Measurements from ENCODE around the gene SELENOV. TPM values are rescaled to one million over a fixed set of nuclear protein-coding genes. Genes with fewer than 3 reads are reported as not detected.

SELENOV gene
- total and polyA plus RNA-seq, 2 donors from 2014 or later, result not detected

- H3K9me3 ChIP-seq (ENCODE audit: control insufficient read depth in 2 of 3, insufficient read depth in 1 of 3, low read length in 3 of 3), result no peaks in the 10 kb centered on the region
- no peak for FAIRE-seq
- TF ChIP-seq, protein P1, sequence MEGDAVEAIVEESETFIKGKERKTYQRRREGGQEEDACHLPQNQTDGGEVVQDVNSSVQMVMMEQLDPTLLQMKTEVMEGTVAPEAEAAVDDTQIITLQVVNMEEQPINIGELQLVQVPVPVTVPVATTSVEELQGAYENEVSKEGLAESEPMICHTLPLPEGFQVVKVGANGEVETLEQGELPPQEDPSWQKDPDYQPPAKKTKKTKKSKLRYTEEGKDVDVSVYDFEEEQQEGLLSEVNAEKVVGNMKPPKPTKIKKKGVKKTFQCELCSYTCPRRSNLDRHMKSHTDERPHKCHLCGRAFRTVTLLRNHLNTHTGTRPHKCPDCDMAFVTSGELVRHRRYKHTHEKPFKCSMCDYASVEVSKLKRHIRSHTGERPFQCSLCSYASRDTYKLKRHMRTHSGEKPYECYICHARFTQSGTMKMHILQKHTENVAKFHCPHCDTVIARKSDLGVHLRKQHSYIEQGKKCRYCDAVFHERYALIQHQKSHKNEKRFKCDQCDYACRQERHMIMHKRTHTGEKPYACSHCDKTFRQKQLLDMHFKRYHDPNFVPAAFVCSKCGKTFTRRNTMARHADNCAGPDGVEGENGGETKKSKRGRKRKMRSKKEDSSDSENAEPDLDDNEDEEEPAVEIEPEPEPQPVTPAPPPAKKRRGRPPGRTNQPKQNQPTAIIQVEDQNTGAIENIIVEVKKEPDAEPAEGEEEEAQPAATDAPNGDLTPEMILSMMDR (IDR thresholded peaks at IDR 0.05; ENCODE audit: borderline replicate concordance, extremely low read depth, insufficient read depth), result no peak
Observed at GRCh38 chr19:39483141-39483540, 31.8 kb upstream of the SELENOV start.

GRCh38 chr19:39489756-39490155 lies 25.2 kb upstream of the SELENOV start:
- FAIRE-seq (no peak), DNase-seq (no peak)
- no peak overlapping the region for H3K4me3 ChIP-seq (ENCODE audit: low read length in 3 of 3)
- H3K27ac ChIP-seq (ENCODE audit: low read depth in 2 of 2, low read length in 2 of 2), result no peak overlapping the region
- no peak overlapping the region for H3K9ac ChIP-seq (ENCODE audit: low read length in 3 of 3)
- intact Hi-C loops (cut with DNase I), result no loop called here
- H3K36me3 ChIP-seq (ENCODE audit: control insufficient read depth in 2 of 3, insufficient read depth in 3 of 3, low read length in 3 of 3), result peaks cover 0 to 39% (median 27%) of the 10 kb centered on the region in 3 donors
- H3K9me3 ChIP-seq (ENCODE audit: control insufficient read depth in 2 of 3, insufficient read depth in 1 of 3, low read length in 3 of 3), result no peaks in the 10 kb centered on the region
- no peaks in the 10 kb centered on the region for H3K27me3 ChIP-seq (ENCODE audit: control insufficient read depth, insufficient read depth, low read length)
- TF ChIP-seq, protein P1 (IDR thresholded peaks at IDR 0.05; ENCODE audit: borderline replicate concordance, extremely low read depth, insufficient read depth), result no peak
- no peaks in the 10 kb centered on the region for H3K4me1 ChIP-seq (ENCODE audit: control insufficient read depth in 2 of 3, insufficient read depth in 2 of 3, low read depth in 1 of 3, low read length in 3 of 3)

More at GRCh38 chr19:39483141-39483540, 31.8 kb upstream of the SELENOV start:
- Histone ChIP-seq H3K9ac (ENCODE audit: low read length in 3 of 3) (no peak overlapping the region), H3K36me3 (ENCODE audit: control insufficient read depth in 2 of 3, insufficient read depth in 3 of 3, low read length in 3 of 3) (peaks cover 0 to 24% (median 13%) of the 10 kb centered on the region in 3 donors), H3K27me3 (ENCODE audit: control insufficient read depth, insufficient read depth, low read length) (no peaks in the 10 kb centered on the region), H3K4me1 (ENCODE audit: control insufficient read depth in 2 of 3, insufficient read depth in 2 of 3, low read depth in 1 of 3, low read length in 3 of 3) (peaks cover 0 to 14% (median 0%) of the 10 kb centered on the region in 3 donors), H3K4me3 (ENCODE audit: low read length in 3 of 3) (no peak overlapping the region), H3K27ac (ENCODE audit: low read depth in 2 of 2, low read length in 2 of 2) (no peak overlapping the region)
- no peak for DNase-seq
- intact Hi-C loops (cut with DNase I), result no loop called here

- FAIRE-seq, result no peak
- TF ChIP-seq, protein P1 (IDR thresholded peaks at IDR 0.05; ENCODE audit: borderline replicate concordance, extremely low read depth, insufficient read depth), result no peak
- no peak overlapping the region for H3K4me3 ChIP-seq (ENCODE audit: low read length in 3 of 3)
Observed at GRCh38 chr19:39492225-39492624, 22.7 kb upstream of the SELENOV start.

DNA sequence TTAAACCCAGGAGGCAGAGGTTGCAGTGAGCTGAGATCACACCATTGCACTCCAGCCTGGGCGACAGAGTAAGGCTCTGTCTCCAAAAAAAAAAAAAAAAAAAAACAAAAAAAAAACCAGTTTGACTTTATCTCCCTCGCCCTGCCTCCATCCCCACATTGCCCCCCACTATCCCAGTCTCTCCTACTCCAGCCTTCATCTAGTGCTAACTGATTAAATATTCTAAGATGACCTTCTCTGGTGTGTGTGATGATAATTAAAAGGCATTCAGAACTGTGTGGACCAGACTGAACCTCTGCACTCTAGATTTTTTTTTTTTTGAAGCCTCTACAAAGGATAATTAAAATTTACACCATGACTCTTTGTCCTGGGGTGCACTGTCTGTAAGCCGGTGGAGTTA lies 22.2 kb upstream of the SELENOV start:
- no peak overlapping the region for H3K9ac ChIP-seq (ENCODE audit: low read length in 3 of 3)
- H3K4me3 ChIP-seq (ENCODE audit: low read length in 3 of 3), result no peak overlapping the region
- H3K4me1 ChIP-seq (ENCODE audit: control insufficient read depth in 2 of 3, insufficient read depth in 2 of 3, low read depth in 1 of 3, low read length in 3 of 3), result no peaks in the 10 kb centered on the region
- H3K36me3 ChIP-seq (ENCODE audit: control insufficient read depth in 2 of 3, insufficient read depth in 3 of 3, low read length in 3 of 3), result peaks cover 0 to 18% (median 18%) of the 10 kb centered on the region in 3 donors
- TF ChIP-seq, protein P1 (IDR thresholded peaks at IDR 0.05; ENCODE audit: borderline replicate concordance, extremely low read depth, insufficient read depth), result no peak
- H3K9me3 ChIP-seq (ENCODE audit: control insufficient read depth in 2 of 3, insufficient read depth in 1 of 3, low read length in 3 of 3), result no peaks in the 10 kb centered on the region
- intact Hi-C loops (cut with DNase I), result no loop called here
- H3K27ac ChIP-seq (ENCODE audit: low read depth in 2 of 2, low read length in 2 of 2), result no peak overlapping the region
- no peak for DNase-seq
- no peaks in the 10 kb centered on the region for H3K27me3 ChIP-seq (ENCODE audit: control insufficient read depth, insufficient read depth, low read length)
- no peak for FAIRE-seq

More at GRCh38 chr19:39492225-39492624, 22.7 kb upstream of the SELENOV start:
- Histone ChIP-seq H3K9ac (ENCODE audit: low read length in 3 of 3) (no peak overlapping the region), H3K9me3 (ENCODE audit: control insufficient read depth in 2 of 3, insufficient read depth in 1 of 3, low read length in 3 of 3) (no peaks in the 10 kb centered on the region), H3K4me1 (ENCODE audit: control insufficient read depth in 2 of 3, insufficient read depth in 2 of 3, low read depth in 1 of 3, low read length in 3 of 3) (no peaks in the 10 kb centered on the region), H3K27me3 (ENCODE audit: control insufficient read depth, insufficient read depth, low read length) (no peaks in the 10 kb centered on the region), H3K36me3 (ENCODE audit: control insufficient read depth in 2 of 3, insufficient read depth in 3 of 3, low read length in 3 of 3) (peaks cover 0 to 20% (median 18%) of the 10 kb centered on the region in 3 donors), H3K27ac (ENCODE audit: low read depth in 2 of 2, low read length in 2 of 2) (no peak overlapping the region)
- no peak for DNase-seq
- intact Hi-C loops (cut with DNase I), result no loop called here
